GM18499 (cell line): ENCODE measurements around the gene BOC.

Experiments
- ATAC-seq: cut with Tn5 transposase; IDR thresholded peaks from one replicate; pipeline ENCODE4 v1.9.1; 2021; ENCODE audit warnings: moderate number of reproducible peaks; ENCODE audit not compliant: insufficient read depth, unreplicated experiment

BOC gene

DNA sequence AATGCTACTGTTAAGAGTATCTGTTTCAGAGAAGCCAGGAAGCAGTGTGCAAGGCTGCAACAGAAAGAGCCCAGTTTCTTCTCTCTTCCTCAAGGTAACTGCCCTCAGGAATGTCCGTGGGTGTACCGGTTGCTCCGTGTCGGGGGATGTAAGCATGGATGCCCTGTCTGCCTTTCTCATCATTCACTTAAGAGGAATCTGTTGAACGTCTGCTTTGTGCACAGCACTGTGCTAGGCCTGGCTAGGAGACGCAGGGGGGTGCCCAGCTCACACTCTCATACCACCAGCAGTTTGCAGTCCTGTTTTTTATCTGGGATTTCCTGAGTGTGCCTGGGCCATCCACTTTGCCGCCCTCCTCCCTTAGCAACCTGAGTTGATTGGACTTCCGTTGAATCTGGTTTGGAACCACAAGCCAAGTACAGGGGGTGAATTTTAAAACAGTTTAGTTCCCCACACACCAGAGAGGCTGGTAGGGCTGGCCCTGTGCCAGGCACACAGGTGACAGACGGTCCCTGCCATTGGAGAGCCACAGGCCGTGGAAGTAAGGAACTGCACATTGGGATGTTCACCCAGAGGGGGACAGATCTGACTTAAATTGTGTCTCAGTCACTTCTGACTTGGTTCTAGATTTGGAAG is 11.2 kb downstream of the BOC start:
- ATAC-seq = no peak

DNA sequence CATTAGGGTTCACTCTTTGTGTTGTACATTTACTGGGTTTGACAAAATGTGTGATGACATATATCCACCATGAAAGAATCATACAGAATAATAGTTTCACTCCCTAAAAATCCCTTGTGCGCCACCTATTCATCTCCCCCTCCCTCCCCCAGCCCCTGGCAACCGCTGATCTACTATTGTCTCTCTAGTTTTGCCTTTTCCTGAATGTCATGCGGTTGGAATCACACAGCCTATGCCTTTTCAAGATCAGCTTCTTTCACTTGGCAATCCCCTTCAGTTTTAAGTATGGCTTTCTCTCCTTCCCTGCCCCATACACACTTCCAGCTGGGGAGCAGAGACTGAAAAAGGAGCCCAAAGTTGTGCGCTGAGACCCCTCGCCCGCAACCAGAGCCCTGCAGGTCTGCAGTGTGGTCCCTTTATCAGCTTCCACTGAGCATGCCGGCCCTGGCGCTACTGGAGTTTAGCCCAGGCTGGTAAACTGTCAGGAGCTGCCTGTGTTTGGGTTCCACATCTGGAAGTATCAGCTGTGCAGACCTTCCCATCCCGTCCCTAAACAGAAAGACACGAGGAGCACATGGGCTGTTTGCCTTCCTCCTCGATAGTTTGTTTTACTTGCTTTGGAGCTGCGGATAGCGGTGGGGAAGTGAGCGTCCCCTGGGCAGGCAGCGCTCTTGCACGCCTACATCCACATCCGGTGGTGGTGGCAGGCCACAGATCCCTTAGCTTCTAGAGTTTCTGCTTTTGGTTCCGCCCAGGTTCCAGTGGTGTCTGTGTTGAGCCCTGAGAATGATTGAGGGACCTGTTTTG is 12.3 kb downstream of the BOC start:
- ATAC-seq = peak; percentile 80

DNA sequence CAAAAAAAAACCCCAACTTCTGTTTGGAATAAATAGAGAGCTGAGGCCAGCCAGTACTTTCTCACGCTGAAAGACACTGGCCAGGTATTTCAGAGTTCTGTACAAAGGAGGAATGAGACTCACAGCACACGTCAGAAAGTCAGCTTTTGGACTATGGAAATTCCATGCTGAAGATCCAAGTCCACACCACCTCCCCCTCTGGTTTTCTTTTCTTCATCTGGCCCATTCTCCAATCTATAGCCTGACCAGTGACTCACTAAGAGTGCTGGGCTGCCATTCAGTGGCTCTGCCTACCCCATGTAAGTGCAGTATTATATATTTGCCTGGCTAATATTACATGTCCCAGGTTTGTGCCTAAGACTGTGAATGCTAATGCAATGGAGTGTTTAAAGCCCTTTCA is 13.9 kb downstream of the BOC start:
- ATAC-seq = no peak

DNA sequence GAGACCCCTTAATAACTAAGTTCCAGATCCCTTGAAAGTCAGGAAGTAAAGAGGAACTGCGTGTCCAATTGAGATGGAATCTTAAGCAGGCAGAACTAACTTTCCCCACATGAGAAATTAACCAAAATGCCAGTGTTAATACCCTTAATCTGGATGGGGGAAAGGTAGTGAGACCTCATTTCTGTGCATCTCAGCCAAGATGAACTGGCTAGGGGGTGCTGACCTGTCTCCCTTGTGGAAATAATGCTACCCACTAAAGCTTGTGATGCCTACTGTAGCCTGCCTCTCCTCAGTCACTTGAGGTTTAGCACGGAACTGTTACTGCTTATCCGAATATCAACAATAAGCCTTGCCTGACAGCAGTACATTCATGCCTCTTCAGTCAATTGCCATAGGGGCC is 15.1 kb downstream of the BOC start:
- no peak for ATAC-seq

DNA sequence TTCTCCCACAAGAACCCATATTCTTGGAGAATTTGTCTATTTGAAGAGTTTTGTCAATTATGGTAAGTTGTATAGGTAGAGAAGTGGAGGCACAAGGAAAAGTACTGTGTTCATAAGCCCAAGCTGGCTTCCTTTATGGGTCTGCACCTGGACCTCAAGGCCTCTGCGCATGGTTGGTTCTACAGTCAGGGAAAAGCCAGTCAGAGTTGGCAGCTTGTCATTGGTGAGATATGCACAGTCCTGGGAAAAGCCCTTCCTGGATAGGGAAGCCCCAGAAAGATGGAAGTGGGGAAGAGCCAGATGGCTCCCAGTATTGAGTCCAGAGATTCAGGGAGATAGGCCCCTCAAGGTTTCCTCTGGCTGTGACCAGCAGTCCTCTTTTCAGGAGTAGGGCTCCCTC is 15.8 kb downstream of the BOC start:
- no peak for ATAC-seq

DNA sequence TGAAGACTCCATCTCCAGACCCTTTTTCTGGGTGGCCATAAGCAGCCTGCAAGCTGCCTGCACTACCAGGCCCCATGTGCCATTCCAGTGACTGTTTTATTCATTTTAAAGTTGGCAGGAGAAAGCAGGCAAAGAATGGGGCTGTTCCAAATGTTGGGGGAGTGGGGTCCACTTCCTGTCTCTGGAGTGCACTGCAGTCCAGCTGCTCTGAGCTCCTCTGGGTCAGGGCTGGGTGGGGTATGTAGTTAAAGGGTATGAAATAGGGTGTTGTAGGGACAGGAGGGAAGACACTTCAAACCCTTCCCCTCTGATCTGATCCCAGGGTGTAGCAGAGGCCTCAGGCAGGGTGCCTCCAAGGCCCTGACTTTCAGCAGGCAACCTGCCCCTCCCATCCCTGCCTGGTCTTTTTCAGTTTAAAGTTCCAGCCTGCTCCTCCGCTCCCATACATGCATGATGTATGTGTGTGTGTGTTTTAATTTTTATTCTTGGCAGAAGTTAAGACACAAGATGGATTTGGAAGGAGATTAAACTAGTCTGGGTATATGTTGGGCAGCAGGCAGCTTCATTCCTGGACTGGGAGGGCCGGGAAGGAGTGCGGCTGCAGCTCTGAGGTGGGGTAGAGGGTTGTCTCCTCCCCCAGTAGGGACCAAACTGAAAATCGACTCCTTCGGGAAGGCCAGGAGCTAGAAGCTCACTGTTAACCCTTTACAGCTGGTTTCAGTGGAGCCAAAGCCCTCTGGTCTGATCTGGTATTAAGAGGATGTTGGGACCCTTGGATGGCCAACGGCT is 17.3 kb downstream of the BOC start:
- no peak for ATAC-seq

DNA sequence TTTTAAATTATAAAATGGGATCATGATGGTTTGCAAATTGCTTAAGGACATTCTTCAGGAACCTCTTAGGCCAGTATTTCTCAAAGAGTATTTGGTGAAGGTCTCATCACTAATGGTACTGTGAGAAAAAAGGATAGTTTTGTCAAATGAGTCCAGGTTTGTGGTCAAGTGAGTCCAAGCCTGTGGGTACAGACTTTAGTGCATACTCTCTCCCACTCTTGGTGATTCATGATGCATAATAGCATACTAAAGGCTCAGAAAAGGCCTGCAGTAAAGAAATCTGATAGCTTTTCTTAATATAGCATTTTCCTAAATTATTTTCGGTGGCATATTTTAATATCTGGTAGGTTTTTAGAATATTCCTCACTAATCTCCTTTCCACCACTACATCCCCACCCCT is 20.0 kb downstream of the BOC start:
- ATAC-seq = no peak

DNA sequence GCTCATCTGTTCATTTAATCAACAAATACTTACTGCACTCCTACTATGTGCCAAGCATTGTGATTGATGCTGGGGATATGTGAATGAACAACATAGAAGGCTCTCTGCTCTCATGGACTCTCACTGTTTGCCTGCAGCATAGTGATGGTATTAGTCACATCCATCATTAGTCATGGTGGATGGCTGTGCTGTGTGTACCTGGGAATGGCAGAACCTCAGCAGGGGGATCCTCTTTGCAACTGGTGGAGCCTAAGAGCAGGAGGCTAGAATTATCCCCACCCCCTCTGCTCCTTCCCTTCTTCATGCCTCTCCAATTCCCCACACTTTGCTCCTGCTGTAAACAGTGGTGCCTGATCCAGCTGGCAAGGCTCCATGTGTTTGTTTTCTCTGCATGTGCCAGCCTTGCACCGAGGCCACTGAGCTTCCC is 20.5 kb downstream of the BOC start:
- no peak for ATAC-seq

DNA sequence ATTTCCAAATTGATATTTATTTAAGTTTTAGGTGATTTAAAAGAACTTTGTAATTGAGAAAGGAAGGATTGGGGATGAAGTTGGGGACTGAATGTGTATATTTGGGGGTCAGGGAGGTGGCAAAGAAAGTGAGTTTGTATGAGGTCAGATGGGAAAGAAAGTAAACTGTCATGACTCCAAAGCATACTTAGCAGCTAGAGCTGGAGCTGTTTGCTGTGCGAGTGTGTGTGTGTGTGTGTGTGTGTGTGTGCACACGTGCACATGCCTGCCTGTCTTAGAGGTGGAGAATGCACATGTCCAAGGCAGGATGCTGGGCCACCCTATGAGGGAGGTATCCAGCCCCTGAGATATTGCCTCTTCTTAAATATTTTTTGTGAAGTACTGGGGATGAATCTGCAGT is 21.0 kb downstream of the BOC start:
- ATAC-seq = no peak

DNA sequence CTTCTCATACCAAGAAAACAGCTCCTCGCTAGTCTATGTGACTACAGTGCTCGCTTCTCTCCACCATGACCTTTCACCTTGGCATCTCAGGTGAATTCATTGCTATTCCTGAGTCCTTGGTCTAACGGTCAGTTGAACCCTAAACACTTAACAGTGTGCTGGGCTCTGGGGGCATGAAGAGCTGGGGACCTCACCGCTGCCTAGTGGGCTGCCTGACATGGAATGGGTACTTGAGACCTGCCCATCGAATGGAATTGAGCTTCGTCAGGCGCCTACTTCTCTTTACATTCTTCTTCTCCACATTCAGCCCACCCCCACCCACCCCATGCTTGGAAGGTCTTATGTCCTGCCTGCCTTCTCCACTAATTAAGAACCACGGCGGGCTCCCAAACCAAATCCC is 22.1 kb downstream of the BOC start:
- no peak for ATAC-seq

DNA sequence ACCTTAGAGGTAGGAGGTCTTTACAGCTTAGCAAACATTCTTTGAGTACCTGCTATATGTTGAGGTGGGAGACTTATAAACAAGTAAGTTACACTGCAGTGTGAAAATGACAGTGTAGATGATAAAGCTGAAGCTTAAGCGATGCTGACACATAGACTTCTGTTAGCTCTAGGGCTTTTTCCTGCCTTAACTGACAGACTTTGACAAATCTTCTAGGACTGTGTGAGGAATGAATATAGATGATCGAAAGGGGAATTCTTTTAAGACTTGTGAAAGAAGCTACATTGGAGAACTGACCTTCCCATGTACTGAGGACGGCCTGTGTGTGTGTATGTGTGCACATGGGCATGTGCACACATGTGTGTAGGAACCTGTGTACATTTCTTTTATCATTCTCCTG is 22.7 kb downstream of the BOC start:
- ATAC-seq = no peak

DNA sequence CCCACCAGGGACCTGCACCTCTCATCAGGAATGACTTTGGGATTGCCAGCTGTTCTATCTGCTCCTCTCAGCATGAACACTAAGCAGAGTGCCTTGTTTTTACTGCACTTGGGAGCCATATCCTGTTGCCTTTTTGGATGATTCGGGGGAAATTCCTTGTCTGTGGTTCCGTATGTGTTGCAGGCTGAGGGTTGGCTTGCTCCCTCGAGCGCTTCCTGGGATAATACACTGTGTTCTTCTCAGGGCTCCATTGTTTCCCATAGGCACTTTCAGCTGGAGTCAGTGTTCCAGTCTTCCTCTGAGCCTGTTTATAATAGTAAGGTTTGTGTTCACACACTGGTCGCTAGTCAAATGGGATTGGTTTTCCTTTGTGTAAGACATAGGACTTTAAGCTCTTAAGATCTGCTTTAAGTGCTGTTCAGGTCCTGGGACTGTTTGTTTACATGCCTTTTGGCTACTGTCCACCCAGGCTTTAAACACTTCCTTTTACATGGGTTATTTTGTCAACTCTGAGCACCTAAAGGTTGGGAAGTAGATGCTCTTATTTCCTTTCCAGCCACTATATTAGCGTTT is 23.4 kb downstream of the BOC start:
- no peak for ATAC-seq

DNA sequence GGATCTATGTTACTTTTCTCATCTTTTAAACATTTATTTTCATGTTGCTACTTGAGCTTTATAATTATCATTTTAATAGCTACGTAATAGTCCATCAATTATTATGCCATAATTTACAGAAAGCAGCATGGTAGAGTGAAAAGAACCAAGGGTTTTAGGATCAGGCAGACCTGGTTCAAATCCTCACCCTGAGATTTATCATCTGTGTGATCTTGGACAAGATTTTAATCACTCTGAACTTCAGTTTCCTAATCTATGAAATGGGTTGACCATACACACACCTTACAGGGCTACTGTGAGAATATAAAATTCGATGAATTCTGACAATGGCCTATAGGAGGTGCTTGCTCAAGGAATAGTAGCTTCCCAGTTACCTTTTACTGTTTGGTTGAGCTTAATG is 27.1 kb downstream of the BOC start:
- ATAC-seq = no peak

DNA sequence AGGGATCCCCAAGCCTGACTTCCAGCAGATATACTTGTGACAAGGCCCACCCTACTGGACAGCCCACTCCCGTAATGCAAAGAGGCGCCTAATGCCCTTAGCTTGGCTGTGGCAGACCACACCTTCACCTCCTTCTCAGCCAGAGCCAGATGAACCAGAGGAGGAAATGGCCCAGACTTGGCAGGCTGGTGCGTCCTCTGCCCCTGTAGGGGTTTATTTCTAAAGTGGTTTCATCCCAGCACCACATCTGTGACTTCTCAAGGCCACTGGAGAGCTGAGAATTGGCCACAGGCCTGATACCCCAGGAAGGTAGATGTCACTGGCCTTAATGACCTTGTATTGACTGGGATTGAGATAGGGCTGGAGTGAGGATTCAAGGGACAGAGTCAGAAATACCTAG is 29.5 kb downstream of the BOC start:
- no peak for ATAC-seq

DNA sequence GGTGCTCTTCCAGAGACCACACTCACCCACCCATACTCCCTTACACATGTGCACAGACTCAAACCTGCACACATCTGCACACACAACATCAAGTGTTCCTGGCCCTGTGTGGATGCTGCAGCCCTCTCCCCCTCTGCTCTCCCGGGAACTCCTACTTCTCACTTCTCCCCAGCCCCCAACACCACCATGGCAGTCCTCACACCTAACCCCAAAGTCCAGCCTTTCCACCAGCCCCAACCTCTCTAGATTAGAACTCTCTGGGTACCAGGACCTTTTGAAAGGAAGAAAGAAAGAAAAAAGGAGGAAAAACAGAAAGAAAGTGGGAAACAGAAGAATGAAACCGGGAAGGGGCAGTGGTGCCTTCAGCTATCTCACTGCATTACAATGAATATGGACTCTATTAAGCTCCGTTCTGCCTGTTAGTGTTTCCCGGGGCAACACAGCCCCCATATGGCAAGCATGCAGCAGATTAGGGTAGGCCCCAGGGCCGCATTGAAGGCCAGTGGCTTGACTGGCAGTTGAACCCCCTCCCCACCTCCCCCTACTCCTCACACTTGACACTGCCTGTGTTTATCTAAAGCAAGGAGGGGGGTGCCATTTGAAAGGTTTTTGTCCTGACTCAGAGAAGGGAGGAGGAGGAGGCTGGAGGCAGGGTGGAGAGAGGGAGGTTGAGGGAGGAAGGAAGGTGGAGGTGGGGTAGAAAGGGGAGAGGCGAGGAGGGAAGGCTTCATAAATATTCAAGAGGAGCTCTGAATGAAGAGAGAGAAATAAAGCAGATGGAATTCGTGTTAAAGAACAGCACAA is 30.1 kb downstream of the BOC start:
- no peak for ATAC-seq

DNA sequence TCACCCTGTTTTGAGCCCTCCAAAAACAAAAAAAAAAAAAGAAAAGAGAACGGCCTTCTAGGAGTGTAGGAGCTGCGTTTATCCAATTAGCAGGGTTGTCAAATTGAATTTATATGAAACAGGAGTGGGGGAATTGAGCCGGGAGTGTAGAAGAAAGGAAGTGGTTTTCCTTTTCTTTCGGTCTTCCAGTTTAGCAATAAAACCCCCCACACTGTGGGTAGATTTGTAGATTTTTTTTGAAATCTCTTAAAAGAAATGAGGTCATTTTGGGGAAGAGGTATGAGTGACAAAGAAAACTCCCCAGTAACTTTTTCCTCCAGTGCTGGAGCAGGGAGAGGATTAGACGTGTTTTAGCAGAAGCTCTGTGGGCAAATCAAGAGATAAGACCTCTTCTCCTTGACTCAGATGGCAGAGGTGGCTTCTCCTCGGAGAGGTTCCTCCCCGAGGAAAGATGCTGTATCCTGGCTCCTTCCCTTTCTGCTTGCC is 30.8 kb downstream of the BOC start:
- no peak for ATAC-seq

DNA sequence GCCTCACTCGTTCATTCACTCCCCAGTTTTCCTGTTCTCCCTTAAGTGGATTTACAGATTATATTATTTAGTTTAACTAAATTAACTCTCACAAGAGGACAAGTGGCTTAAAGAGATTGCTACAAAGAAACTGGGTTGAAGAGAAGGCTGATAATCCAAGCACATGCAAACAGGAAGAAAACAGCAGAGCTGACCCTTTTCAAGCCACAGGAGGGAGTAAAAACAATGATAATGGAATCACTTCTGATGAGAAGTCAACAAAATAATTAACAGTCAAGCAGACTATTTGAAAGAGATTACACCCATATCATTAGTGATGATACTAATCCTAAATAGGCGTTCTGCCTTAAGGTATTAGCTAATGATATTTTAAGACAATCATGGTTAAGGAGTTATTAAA is 31.7 kb downstream of the BOC start:
- ATAC-seq = no peak

DNA sequence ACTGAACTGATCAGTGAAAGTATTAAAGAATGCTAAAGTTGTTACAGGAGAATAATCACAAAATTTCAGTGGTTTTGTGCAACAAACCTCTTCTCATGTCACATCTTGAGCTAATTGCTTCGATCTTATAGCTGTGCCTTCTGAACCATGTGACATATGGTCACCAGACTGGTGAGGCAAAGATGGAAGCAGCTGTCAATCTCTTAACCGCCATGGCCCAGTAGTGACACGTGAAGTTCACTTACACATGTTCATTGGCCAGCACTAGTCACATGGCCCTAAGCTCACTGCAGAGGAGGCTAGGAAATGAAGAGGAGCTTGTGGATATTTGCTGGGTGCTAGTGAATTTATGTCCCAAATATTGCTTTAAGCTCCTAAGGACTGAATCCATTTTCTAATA is 32.5 kb downstream of the BOC start:
- no peak for ATAC-seq

DNA sequence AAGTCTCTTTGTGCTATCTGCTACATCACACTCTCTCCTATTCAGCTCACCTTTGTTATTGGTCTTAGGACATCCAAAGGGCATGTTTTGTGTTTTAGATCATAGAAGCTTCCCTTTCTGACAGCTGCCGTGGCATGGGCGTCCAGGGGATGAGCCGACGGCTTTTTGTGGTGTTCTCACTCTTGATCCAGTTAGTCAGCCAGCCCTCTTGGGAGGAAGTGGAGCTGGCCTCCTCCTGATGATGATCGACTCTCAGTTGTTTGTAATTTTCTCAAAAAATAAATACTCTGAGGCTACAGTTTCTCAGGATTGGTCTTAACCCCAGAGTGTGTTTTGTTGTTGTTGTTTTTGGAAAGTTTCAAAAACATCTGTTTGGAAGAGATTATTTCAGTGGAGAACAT is 34.4 kb downstream of the BOC start:
- no peak for ATAC-seq

DNA sequence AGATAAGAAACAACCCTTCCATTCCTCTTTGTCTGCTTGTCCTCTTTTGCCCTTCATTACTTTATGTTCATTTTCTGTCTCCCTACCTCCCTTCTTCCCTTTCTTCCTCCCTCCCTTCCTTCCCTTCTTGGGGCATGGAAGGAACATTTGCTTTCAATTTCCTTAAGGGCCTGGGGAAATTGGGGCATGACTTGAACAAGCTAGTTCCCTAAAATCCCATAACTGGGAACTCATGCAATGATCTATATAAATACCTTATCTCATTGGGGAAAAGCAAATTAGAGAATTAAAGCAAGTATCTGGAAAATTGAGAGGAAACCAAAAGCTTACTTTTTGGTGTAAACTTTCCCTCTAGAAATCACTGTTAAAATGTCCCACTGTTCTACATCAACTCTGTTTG is 35.7 kb downstream of the BOC start:
- ATAC-seq = no peak
